DOHH2 (cell line): Measurements from ENCODE around the gene ZFX.

Source experiments
- H3F3A ChIP-seq: fragments of 200-600 bp; sonication (generic), shearing (Covaris generic); 2 replicates; pipeline ENCODE4 v1.6.0; 2016; ENCODE audit warnings: antibody characterized with exemption, mild to moderate bottlenecking; ENCODE audit not compliant: control insufficient read depth, insufficient read depth
- H3K27ac ChIP-seq: fragments of 200-600 bp; sonication (generic); 2 replicates; pipeline ENCODE4 v1.5.1; 2014; ENCODE audit warnings: low read depth, mild to moderate bottlenecking, low read length, moderate library complexity
- H3K27me3 ChIP-seq: fragments of 200-600 bp; sonication (generic); 2 replicates; pipeline ENCODE4 v1.6.1; 2014; ENCODE audit warnings: mild to moderate bottlenecking, low read length, mixed read lengths; ENCODE audit not compliant: control insufficient read depth
- H3K36me3 ChIP-seq: fragments of 200-600 bp; sonication (generic); 2 replicates; pipeline ENCODE4 v1.6.1; 2014; ENCODE audit warnings: mild to moderate bottlenecking, low read length, moderate library complexity, mixed read lengths; ENCODE audit not compliant: control insufficient read depth
- H3K4me1 ChIP-seq: fragments of 200-600 bp; sonication (generic); 2 replicates; pipeline ENCODE4 v1.6.1; 2014; ENCODE audit warnings: mild to moderate bottlenecking, low read length, mixed read lengths; ENCODE audit not compliant: control insufficient read depth
- H3K4me2 ChIP-seq: fragments of 200-600 bp; sonication (generic); 2 replicates; pipeline ENCODE4 v1.6.0; 2014; ENCODE audit warnings: mild to moderate bottlenecking, low read length, moderate library complexity
- H3K4me3 ChIP-seq: fragments of 200-600 bp; sonication (generic); 2 replicates; pipeline ENCODE4 v1.5.1; 2014; ENCODE audit warnings: mild to moderate bottlenecking, low read length, mixed read lengths
- H3K79me2 ChIP-seq: fragments of 200-600 bp; sonication (generic); 2 replicates; pipeline ENCODE4 v1.6.1; 2014; ENCODE audit warnings: mild to moderate bottlenecking, low read length, mixed read lengths; ENCODE audit not compliant: control insufficient read depth
- H3K9me2 ChIP-seq: fragments of 200-600 bp; sonication (generic); replicated peaks from 2 replicates; pipeline ENCODE4 v1.6.1; 2014; ENCODE audit warnings: mild to moderate bottlenecking, low read length, mixed read lengths; ENCODE audit not compliant: control insufficient read depth
- H3K9me3 ChIP-seq: fragments of 200-600 bp; sonication (generic); 2 replicates; pipeline ENCODE4 v1.6.1; 2014; ENCODE audit warnings: antibody characterized with exemption, low read length, mixed read lengths; ENCODE audit not compliant: control insufficient read depth, insufficient read depth
- H4K20me1 ChIP-seq: fragments of 200-600 bp; sonication (generic); 2 replicates; pipeline ENCODE4 v1.6.0; 2014; ENCODE audit warnings: low read depth, mild to moderate bottlenecking, antibody characterized with exemption, low read length, moderate library complexity; ENCODE audit not compliant: control insufficient read depth, insufficient read depth
- EZH2phosphoT487 ChIP-seq: fragments of 200-600 bp; sonication (generic); IDR thresholded peaks from 2 replicates; pipeline ENCODE4 v1.6.1; 2017; ENCODE audit warnings: borderline replicate concordance, mild to moderate bottlenecking, antibody characterized with exemption, low read length, moderate library complexity, mixed read lengths
- TF ChIP-seq, protein P1 (sequence below): fragments of 200-600 bp; sonication (generic); IDR thresholded peaks from one replicate; pipeline ENCODE4 v1.5.1; 2014; ENCODE audit warnings: antibody characterized with exemption, mild to moderate bottlenecking, low read depth, low read length; ENCODE audit not compliant: poor library complexity, severe bottlenecking

The ZFX gene

DNA sequence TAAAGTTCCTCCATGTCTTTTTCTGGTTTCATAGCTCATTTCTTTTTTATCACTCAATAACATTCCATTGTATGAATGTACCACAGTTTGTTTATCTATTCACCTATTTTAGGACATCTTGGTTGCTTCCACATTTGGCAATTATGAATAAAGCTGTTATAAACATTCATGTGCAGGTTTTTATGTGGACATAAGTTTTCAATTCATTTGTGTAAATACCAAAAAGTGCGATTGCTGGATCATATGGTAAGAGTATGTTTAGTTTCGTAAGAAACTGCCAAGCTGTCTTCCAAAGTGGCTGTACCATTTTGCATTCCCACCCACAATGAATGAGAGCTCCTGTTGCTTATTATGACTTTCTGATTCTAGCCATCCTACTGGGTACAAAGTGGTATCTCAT, 36.3 kb upstream of the ZFX start:
- Histone ChIP-seq H3K36me3 (no peaks in the 10 kb centered on the region), H3K4me3 (no peak overlapping the region), H3K9me2 (no peaks in the 10 kb centered on the region), H3F3A (no peaks in the 10 kb centered on the region), H3K9me3 (no peaks in the 10 kb centered on the region), H3K27me3 (no peaks in the 10 kb centered on the region), H3K4me2 (no peak overlapping the region), H3K27ac (no peak overlapping the region), H4K20me1 (no peaks in the 10 kb centered on the region), H3K4me1 (no peaks in the 10 kb centered on the region), H3K79me2 (no peaks in the 10 kb centered on the region)
- TF ChIP-seq, protein P1, sequence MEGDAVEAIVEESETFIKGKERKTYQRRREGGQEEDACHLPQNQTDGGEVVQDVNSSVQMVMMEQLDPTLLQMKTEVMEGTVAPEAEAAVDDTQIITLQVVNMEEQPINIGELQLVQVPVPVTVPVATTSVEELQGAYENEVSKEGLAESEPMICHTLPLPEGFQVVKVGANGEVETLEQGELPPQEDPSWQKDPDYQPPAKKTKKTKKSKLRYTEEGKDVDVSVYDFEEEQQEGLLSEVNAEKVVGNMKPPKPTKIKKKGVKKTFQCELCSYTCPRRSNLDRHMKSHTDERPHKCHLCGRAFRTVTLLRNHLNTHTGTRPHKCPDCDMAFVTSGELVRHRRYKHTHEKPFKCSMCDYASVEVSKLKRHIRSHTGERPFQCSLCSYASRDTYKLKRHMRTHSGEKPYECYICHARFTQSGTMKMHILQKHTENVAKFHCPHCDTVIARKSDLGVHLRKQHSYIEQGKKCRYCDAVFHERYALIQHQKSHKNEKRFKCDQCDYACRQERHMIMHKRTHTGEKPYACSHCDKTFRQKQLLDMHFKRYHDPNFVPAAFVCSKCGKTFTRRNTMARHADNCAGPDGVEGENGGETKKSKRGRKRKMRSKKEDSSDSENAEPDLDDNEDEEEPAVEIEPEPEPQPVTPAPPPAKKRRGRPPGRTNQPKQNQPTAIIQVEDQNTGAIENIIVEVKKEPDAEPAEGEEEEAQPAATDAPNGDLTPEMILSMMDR = no peak
- TF ChIP-seq EZH2phosphoT487 = no peak

- no peaks in the 10 kb centered on the region for H3K9me3 ChIP-seq
- H3K79me2 ChIP-seq = no peaks in the 10 kb centered on the region
- no peak overlapping the region for H3K27ac ChIP-seq
- H3F3A ChIP-seq = no peaks in the 10 kb centered on the region
- TF ChIP-seq EZH2phosphoT487 = no peak
- TF ChIP-seq, protein P1 = no peak
- H3K4me3 ChIP-seq = no peak overlapping the region
- H3K9me2 ChIP-seq = no peaks in the 10 kb centered on the region
- H3K27me3 ChIP-seq = no peaks in the 10 kb centered on the region
- H3K4me1 ChIP-seq = no peaks in the 10 kb centered on the region
- H3K4me2 ChIP-seq = no peak overlapping the region
- no peaks in the 10 kb centered on the region for H4K20me1 ChIP-seq
- H3K36me3 ChIP-seq = no peaks in the 10 kb centered on the region
These were observed 32.3 kb upstream of the ZFX start for GRCh38 chrX:24117258-24117657.

DNA sequence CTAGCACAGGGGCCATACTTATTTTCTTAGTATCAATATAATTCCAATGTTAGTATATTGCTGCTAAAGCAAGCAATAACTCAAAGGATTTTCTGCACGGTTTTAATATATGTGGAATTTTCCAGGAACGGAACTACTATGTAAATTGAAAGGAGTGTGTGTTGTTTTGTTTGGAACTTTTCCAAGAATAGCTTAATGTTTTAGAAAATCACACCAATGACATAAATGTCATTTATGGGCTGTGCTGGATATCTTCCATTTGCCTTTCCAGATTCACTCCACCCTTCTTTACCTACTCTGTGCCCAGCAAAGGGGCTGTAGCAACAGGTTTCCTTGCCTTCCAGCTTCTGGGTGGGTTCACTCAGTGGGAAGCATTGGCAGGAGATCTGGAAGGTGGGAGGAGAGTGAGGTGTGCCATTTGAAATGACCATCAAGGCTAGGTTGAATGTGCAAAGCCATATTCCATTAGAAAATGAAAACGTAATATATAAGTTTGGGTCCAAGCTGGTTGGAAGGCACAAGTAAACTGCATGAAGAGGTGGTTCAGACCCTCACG, 25.2 kb upstream of the ZFX start:
- H3K27ac ChIP-seq = no peak overlapping the region
- no peaks in the 10 kb centered on the region for H3F3A ChIP-seq
- no peaks in the 10 kb centered on the region for H4K20me1 ChIP-seq
- no peaks in the 10 kb centered on the region for H3K4me1 ChIP-seq
- no peak overlapping the region for H3K4me2 ChIP-seq
- H3K27me3 ChIP-seq = no peaks in the 10 kb centered on the region
- no peaks in the 10 kb centered on the region for H3K36me3 ChIP-seq
- H3K9me2 ChIP-seq = no peaks in the 10 kb centered on the region
- TF ChIP-seq EZH2phosphoT487 = no peak
- TF ChIP-seq, protein P1 = no peak
- H3K4me3 ChIP-seq = no peak overlapping the region
- no peaks in the 10 kb centered on the region for H3K79me2 ChIP-seq
- no peaks in the 10 kb centered on the region for H3K9me3 ChIP-seq
